ENCODE data around the gene AP4M1.
A peak's percentile ranks its signal among the peaks of the same experiment; 100 is the strongest.

DNA sequence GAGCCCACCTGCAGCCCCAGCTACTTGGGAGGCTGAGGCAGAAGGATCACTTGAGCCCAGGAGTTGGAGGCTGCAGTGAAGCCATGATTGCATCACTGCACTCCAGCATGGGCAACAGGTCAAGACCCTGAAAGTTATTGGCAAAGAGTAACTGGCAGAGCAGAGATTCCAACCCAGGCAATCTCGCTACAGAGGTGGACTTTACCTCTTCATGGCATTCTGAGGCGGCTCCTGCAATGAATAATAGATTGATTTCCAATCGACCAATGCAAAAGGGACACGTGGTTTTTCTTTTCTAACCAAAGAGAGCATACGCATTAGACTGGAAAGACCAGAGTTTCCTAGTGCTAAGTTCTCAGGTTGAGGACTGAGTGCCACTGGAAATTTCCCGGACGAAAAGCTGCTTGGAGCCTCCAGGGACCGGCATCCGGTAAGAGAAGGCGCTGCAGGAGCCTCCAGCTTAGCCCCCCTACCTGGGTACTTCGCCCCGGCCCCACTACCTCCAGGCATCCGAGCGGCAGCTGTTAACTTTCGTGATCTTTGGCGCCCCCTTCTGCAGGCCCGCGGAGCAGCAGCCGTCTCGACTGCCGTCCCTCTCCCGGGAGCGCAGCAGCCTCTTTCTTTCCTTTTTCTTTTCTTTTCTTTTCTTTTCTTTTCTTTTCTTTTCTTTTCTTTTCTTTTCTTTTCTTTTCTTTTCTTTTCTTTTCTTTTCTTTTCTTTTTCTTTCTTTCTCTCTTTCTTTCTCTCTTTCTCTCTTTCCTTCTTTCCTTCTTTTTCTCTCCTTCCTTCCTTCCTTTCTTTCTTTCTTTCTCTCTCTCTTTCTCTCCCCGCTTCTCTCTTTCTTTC is 29.4 kb downstream of the AP4M1 start:
- TF ChIP-seq, protein P1, sequence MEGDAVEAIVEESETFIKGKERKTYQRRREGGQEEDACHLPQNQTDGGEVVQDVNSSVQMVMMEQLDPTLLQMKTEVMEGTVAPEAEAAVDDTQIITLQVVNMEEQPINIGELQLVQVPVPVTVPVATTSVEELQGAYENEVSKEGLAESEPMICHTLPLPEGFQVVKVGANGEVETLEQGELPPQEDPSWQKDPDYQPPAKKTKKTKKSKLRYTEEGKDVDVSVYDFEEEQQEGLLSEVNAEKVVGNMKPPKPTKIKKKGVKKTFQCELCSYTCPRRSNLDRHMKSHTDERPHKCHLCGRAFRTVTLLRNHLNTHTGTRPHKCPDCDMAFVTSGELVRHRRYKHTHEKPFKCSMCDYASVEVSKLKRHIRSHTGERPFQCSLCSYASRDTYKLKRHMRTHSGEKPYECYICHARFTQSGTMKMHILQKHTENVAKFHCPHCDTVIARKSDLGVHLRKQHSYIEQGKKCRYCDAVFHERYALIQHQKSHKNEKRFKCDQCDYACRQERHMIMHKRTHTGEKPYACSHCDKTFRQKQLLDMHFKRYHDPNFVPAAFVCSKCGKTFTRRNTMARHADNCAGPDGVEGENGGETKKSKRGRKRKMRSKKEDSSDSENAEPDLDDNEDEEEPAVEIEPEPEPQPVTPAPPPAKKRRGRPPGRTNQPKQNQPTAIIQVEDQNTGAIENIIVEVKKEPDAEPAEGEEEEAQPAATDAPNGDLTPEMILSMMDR (conservative IDR thresholded peaks at IDR 0.05): peak; percentile 98
- no peak for TF ChIP-seq ZFX (IDR thresholded peaks at IDR 0.05)
